Lung (tissue), 12 donors: ENCODE data around the gene ACSL5. TPM values are rescaled to one million over a fixed set of nuclear protein-coding genes. Genes with fewer than 3 reads are reported as not detected.

Experiments
- ATAC-seq: fragments of 200-7000 bp; cut with Tn5 transposase; one replicate; pipeline ENCODE4 v1.9.1; 2020; ENCODE audit warnings: moderate number of reproducible peaks; ENCODE audit not compliant: insufficient read depth, low FRiP score
- DNase-seq, 3 donors: peaks; one replicate each; pipeline ENCODE4 v3.0.0-alpha.2; 2013 to 2017
- H3K27ac ChIP-seq, 2 donors: one replicate each; pipeline ENCODE4 v1.5.1; 2013; ENCODE audit warnings: mild to moderate bottlenecking in 2 of 2, moderate library complexity in 2 of 2, control low read depth in 1 of 2, inconsistent platforms in 1 of 2, low read depth in 1 of 2, low read length in 1 of 2
- H3K27me3 ChIP-seq, 3 donors: one replicate each; pipeline ENCODE4 v1.5.1; 2013; ENCODE audit warnings: low read length in 2 of 3; ENCODE audit not compliant: control insufficient read depth in 3 of 3, insufficient read depth in 3 of 3
- H3K36me3 ChIP-seq, 4 donors: one replicate each; pipeline ENCODE4 v1.5.1; 2013; ENCODE audit warnings: low read length in 4 of 4, mild to moderate bottlenecking in 1 of 4, moderate library complexity in 1 of 4; ENCODE audit not compliant: control insufficient read depth in 4 of 4, insufficient read depth in 4 of 4
- H3K4me1 ChIP-seq, 5 donors: one replicate each; pipeline ENCODE4 v1.5.1; 2013; ENCODE audit warnings: low read length in 5 of 5, mild to moderate bottlenecking in 2 of 5, moderate library complexity in 1 of 5; ENCODE audit not compliant: control insufficient read depth in 5 of 5, insufficient read depth in 5 of 5
- H3K4me3 ChIP-seq: one replicate; pipeline ENCODE4 v1.5.1; 2013; ENCODE audit warnings: mild to moderate bottlenecking, control low read depth, moderate library complexity
- H3K9ac ChIP-seq, 2 donors: one replicate each; pipeline ENCODE4 v1.5.1; 2013; ENCODE audit warnings: low read length in 2 of 2, control low read depth in 1 of 2; ENCODE audit not compliant: insufficient read depth in 1 of 2
- H3K9me3 ChIP-seq, 4 donors: one replicate each; pipeline ENCODE4 v1.5.1; 2013; ENCODE audit warnings: low read length in 3 of 4, mild to moderate bottlenecking in 1 of 4, moderate library complexity in 1 of 4; ENCODE audit not compliant: control insufficient read depth in 4 of 4, insufficient read depth in 3 of 4
- CTCF ChIP-seq: IDR thresholded peaks from 2 replicates; pipeline ENCODE4 v1.5.1; 2012; ENCODE audit warnings: mild to moderate bottlenecking; ENCODE audit errors: control extremely low read depth, extremely low read depth
- WGBS, 2 donors: extraction: QIAGEN DNeasy Blood & Tissue Kit; methylation state at CpG; one replicate each; pipeline ENCODE4 v1.1.7; 2013; 5-methylcytosine and 5-hydroxymethylcytosine counted together
- polyA plus RNA-seq, 2 donors: library from polyadenylated mRNA; stranded (reverse); fragments of 200-250 nt; gene quantifications; one replicate each; pipeline ENCODE4 v1.2.1, GENCODE V29; 2013
- total RNA-seq, 2 donors: library from RNA; depleted of rRNA in 1 of 2; stranded (reverse); fragments of >200 nt in 1 of 2; gene quantifications; one replicate each; pipeline ENCODE4 v1.2.1, GENCODE V29; 2014 to 2021
- donor health status: control.
- donor health status: control.
- donor health status: Bipolar disorder and iron deficiency.
- donor health status: healthy.
- donor health status: DM: yes; HTN: yes; CAD: no.

The ACSL5 gene
- total and polyA plus RNA-seq, 4 donors = 46.1 to 71.0 (median 62.3) TPM

GRCh38 chr10:112471878-112472487 is 98.1 kb downstream of the ACSL5 start:
- Histone ChIP-seq H3K9ac (peak overlapping the region in 1 of 2 donors; percentile 18), H3K27ac (no peak overlapping the region), H3K4me1 (peaks cover 0 to 9% (median 3%) of the 10 kb centered on the region in 5 donors), H3K27me3 (no peaks in the 10 kb centered on the region), H3K4me3 (no peak overlapping the region), H3K36me3 (peaks cover 0 to 4% (median 0%) of the 10 kb centered on the region in 4 donors), H3K9me3 (no peaks in the 10 kb centered on the region)
- ATAC-seq (peak; percentile 75), DNase-seq (peak in 2 of 3 donors; percentile 69 to 75)
- WGBS, 2 donors = 18 to 28% methylated on average over 4 of the region's 4 CpGs
- TF ChIP-seq CTCF = peak; percentile 37

- H3K27me3 ChIP-seq = no peaks in the 10 kb centered on the region
- no peak for TF ChIP-seq CTCF
- 69 to 77% methylated on average over 3 of the region's 3 CpGs for WGBS, 2 donors
- H3K9me3 ChIP-seq = no peaks in the 10 kb centered on the region
- H3K27ac ChIP-seq = no peak overlapping the region
- H3K36me3 ChIP-seq = no peaks in the 10 kb centered on the region
- DNase-seq = peak in 2 of 3 donors; percentile 71 to 75
- no peak overlapping the region for H3K9ac ChIP-seq
- no peak for ATAC-seq
- H3K4me3 ChIP-seq = no peak overlapping the region
- H3K4me1 ChIP-seq = peaks cover 0 to 9% (median 3%) of the 10 kb centered on the region in 5 donors
Observed at GRCh38 chr10:112475575-112476218, 101.8 kb downstream of the ACSL5 start.

Other genes with a start within 250 kb of the ACSL5 start
- 10 to 100 TPM; 13.7 to 21.8 TPM for gene GPAM, start 190.4 kb upstream of the ACSL5 start, total RNA-seq
- 1 to 10 TPM; 2.7 to 4.0 TPM for gene GPAM, start 190.4 kb upstream of the ACSL5 start, polyA plus RNA-seq
- not detected for gene TECTB, start 90.7 kb upstream of the ACSL5 start, total RNA-seq
- gene TECTB, start 90.7 kb upstream of the ACSL5 start, polyA plus RNA-seq = not detected
- 10 to 100 TPM; 25.8 to 32.5 TPM for gene ZDHHC6, start 72.8 kb downstream of the ACSL5 start, total RNA-seq
- gene ZDHHC6, start 72.8 kb downstream of the ACSL5 start, polyA plus RNA-seq = 10 to 100 TPM; 27.8 to 38.3 TPM
- 10 to 100 TPM; 41.2 to 48.2 TPM for gene VTI1A, start 73.1 kb downstream of the ACSL5 start, total RNA-seq
- gene VTI1A, start 73.1 kb downstream of the ACSL5 start, polyA plus RNA-seq = 10 to 100 TPM in 1 of 2 donors, 1 to 10 TPM in 1; 9.2 to 15.6 TPM